BE2C (cell line): ENCODE data around the gene GRK3.

ENCODE experiments used
- DNase-seq: peaks from one replicate; pipeline ENCODE4 v3.0.0-alpha.2; 2020
- H3K27me3 ChIP-seq: fragments of 250-450 bp; sonication (Bioruptor Pico); 2 replicates; pipeline ENCODE4 v1.5.1; 2020; ENCODE audit warnings: mild to moderate bottlenecking
- H3K36me3 ChIP-seq: fragments of 250-450 bp; sonication (Bioruptor Pico); 2 replicates; pipeline ENCODE4 v1.5.1; 2020; ENCODE audit warnings: mild to moderate bottlenecking
- H3K4me1 ChIP-seq: fragments of 250-450 bp; sonication (Bioruptor Pico); 2 replicates; pipeline ENCODE4 v1.5.1; 2020
- H3K4me3 ChIP-seq: 2 replicates; pipeline ENCODE4 v1.5.1; 2011; ENCODE audit warnings: low read depth, low read length
- H3K9me3 ChIP-seq: fragments of 250-450 bp; sonication (Bioruptor Pico); 2 replicates; pipeline ENCODE4 v1.5.1; 2020
- TF ChIP-seq, protein P1 (sequence below): IDR thresholded peaks from 2 replicates; pipeline ENCODE4 v1.5.1; 2012; ENCODE audit warnings: mild to moderate bottlenecking, low read depth, low read length

The GRK3 gene

GRCh38 chr22:25658633-25659032, 94.2 kb downstream of the GRK3 start:
- DNase-seq, result no peak
- H3K9me3 ChIP-seq, result no peaks in the 10 kb centered on the region

GRCh38 chr22:25659413-25659812, 94.9 kb downstream of the GRK3 start:
- TF ChIP-seq, protein P1, sequence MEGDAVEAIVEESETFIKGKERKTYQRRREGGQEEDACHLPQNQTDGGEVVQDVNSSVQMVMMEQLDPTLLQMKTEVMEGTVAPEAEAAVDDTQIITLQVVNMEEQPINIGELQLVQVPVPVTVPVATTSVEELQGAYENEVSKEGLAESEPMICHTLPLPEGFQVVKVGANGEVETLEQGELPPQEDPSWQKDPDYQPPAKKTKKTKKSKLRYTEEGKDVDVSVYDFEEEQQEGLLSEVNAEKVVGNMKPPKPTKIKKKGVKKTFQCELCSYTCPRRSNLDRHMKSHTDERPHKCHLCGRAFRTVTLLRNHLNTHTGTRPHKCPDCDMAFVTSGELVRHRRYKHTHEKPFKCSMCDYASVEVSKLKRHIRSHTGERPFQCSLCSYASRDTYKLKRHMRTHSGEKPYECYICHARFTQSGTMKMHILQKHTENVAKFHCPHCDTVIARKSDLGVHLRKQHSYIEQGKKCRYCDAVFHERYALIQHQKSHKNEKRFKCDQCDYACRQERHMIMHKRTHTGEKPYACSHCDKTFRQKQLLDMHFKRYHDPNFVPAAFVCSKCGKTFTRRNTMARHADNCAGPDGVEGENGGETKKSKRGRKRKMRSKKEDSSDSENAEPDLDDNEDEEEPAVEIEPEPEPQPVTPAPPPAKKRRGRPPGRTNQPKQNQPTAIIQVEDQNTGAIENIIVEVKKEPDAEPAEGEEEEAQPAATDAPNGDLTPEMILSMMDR, result no peak
- DNase-seq, result no peak
- Histone ChIP-seq H3K4me1 (peaks cover 51% of the 10 kb centered on the region), H3K27me3 (no peaks in the 10 kb centered on the region), H3K36me3 (peaks cover 33% of the 10 kb centered on the region), H3K4me3 (no peak overlapping the region), H3K9me3 (no peaks in the 10 kb centered on the region)

More at GRCh38 chr22:25658633-25659032, 94.2 kb downstream of the GRK3 start:
- TF ChIP-seq, protein P1, result no peak
- Histone ChIP-seq H3K4me1 (peaks cover 48% of the 10 kb centered on the region), H3K4me3 (no peak overlapping the region), H3K27me3 (no peaks in the 10 kb centered on the region), H3K36me3 (peaks cover 32% of the 10 kb centered on the region)

DNA sequence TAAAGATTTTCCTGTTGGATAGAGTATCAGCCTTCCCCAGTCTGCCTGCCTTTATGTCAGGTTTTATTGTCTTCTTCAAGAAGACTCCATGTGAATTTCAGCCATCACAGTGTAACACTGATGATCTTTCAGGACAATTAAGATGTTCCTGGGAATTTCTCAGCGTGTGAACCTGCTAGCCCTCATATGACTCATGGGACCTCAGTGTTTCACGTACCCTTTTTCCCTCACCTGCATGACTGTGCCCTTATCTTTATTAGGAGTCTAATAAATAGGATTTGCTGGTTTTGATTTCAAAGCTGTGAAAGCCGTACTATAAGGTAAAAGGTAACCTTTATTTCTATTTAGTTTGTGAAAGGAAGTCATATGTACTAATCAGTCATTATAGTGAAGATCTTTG, 95.9 kb downstream of the GRK3 start:
- TF ChIP-seq, protein P1, result no peak
- peaks cover 51% of the 10 kb centered on the region for H3K4me1 ChIP-seq
- DNase-seq, result no peak
- H3K4me3 ChIP-seq, result no peak overlapping the region
- H3K36me3 ChIP-seq, result peaks cover 34% of the 10 kb centered on the region
- no peaks in the 10 kb centered on the region for H3K27me3 ChIP-seq
- no peaks in the 10 kb centered on the region for H3K9me3 ChIP-seq

DNA sequence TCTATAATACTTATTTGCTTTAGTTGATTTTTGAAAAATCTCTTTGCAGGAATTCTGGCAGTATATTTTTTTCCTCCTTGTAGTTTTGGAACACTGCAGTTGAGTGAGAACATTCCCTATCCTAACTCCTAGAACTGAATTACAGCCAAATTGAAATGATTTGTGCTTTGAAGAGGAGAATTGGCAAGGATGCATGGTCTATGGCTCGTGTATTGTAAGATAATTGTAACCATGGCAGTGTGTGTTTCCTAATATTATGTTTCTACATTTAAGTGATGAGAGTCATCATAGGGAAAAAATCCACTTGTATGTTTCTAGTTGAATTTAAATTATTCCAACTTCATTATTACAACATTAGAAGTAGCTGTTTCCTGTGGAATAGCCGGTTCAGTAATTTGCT, 96.6 kb downstream of the GRK3 start:
- Histone ChIP-seq H3K27me3 (no peaks in the 10 kb centered on the region), H3K36me3 (peaks cover 34% of the 10 kb centered on the region), H3K4me1 (peaks cover 51% of the 10 kb centered on the region), H3K9me3 (no peaks in the 10 kb centered on the region), H3K4me3 (no peak overlapping the region)
- no peak for DNase-seq
- TF ChIP-seq, protein P1, result no peak

DNA sequence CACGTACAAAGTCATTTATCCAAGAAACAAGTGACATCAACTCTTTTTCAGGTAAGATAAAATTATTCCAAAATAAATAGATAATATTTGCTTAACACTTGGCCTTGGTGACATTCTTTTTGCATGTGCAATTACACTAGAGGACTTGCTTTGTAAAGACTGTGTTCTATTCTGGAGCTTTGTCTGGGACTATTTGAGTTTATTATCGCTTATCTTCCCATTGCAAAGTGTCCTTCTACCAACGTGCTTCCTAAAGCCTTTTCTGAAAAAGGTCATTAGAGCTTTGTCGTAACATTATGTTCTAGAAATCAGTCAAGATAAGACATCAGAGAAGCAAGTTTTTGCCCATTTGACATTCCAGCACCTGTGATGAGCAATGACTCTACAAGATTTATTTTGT, 99.2 kb downstream of the GRK3 start:
- TF ChIP-seq, protein P1, result no peak
- no peak overlapping the region for H3K4me3 ChIP-seq
- peaks cover 63% of the 10 kb centered on the region for H3K4me1 ChIP-seq
- H3K36me3 ChIP-seq, result peaks cover 42% of the 10 kb centered on the region
- H3K27me3 ChIP-seq, result no peaks in the 10 kb centered on the region
- no peak for DNase-seq
- H3K9me3 ChIP-seq, result no peaks in the 10 kb centered on the region

GRCh38 chr22:25666308-25666707, 101.8 kb downstream of the GRK3 start:
- Histone ChIP-seq H3K4me3 (no peak overlapping the region), H3K36me3 (peaks cover 61% of the 10 kb centered on the region), H3K9me3 (no peaks in the 10 kb centered on the region), H3K27me3 (no peaks in the 10 kb centered on the region), H3K4me1 (peaks cover 52% of the 10 kb centered on the region)
- TF ChIP-seq, protein P1, result no peak
- peak; percentile 37 for DNase-seq
